ENCODE results near the gene AQP3. TPM values are rescaled to one million over a fixed set of nuclear protein-coding genes. Genes with fewer than 3 reads are reported as not detected.

Gene AQP3
- total and polyA plus RNA-seq, 2 of the 13 experiments (the other 11 are each of a cell fraction or from before 2014, with no cell fraction given): 1.4 to 5.5 TPM

DNA sequence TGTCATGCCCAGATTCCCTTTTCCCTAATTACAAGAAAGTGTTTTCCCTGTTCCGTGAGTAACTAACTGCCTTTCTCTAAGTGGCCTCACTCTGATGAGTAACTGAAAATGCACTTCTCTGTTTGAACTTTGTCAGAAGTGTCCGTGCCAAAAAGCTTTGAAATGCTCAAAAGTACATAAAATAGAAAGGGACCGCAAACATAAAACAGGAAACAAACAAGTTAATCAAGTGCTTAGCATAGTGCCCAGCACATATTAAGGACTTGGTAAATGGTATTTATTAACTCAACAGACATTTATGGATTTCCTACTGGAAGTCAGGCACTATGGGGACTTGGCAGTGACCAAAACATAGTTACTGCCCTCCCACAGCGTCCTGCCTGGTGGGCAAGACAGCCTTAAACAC lies 22.3 kb downstream of the AQP3 start (continued):
- TF ChIP-seq, protein P1, sequence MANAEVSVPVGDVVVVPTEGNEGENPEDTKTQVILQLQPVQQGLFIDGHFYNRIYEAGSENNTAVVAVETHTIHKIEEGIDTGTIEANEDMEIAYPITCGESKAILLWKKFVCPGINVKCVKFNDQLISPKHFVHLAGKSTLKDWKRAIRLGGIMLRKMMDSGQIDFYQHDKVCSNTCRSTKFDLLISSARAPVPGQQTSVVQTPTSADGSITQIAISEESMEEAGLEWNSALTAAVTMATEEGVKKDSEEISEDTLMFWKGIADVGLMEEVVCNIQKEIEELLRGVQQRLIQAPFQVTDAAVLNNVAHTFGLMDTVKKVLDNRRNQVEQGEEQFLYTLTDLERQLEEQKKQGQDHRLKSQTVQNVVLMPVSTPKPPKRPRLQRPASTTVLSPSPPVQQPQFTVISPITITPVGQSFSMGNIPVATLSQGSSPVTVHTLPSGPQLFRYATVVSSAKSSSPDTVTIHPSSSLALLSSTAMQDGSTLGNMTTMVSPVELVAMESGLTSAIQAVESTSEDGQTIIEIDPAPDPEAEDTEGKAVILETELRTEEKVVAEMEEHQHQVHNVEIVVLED (CRISPR knock-in tag; IDR thresholded peaks at IDR 0.05; ENCODE audit: borderline replicate concordance): no peak
- TF ChIP-seq ETV5 (CRISPR knock-in tag; IDR thresholded peaks at IDR 0.05; ENCODE audit: borderline replicate concordance): peak; percentile 47; the same call in 1 of the 2 replicates
- TF ChIP-seq ZFAT (CRISPR knock-in tag; conservative IDR thresholded peaks at IDR 0.05): no peak
- TF ChIP-seq, protein P2, sequence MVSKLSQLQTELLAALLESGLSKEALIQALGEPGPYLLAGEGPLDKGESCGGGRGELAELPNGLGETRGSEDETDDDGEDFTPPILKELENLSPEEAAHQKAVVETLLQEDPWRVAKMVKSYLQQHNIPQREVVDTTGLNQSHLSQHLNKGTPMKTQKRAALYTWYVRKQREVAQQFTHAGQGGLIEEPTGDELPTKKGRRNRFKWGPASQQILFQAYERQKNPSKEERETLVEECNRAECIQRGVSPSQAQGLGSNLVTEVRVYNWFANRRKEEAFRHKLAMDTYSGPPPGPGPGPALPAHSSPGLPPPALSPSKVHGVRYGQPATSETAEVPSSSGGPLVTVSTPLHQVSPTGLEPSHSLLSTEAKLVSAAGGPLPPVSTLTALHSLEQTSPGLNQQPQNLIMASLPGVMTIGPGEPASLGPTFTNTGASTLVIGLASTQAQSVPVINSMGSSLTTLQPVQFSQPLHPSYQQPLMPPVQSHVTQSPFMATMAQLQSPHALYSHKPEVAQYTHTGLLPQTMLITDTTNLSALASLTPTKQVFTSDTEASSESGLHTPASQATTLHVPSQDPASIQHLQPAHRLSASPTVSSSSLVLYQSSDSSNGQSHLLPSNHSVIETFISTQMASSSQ (IDR thresholded peaks at IDR 0.05; ENCODE audit: low read depth): peak; percentile 44; the same call in 1 of the 2 replicates
- TF ChIP-seq, protein P2 (CRISPR knock-in tag; IDR thresholded peaks at IDR 0.05; ENCODE audit: borderline replicate concordance): no peak
- TF ChIP-seq ZNF547 (CRISPR knock-in tag; IDR thresholded peaks at IDR 0.05): no peak
- TF ChIP-seq, protein P3, sequence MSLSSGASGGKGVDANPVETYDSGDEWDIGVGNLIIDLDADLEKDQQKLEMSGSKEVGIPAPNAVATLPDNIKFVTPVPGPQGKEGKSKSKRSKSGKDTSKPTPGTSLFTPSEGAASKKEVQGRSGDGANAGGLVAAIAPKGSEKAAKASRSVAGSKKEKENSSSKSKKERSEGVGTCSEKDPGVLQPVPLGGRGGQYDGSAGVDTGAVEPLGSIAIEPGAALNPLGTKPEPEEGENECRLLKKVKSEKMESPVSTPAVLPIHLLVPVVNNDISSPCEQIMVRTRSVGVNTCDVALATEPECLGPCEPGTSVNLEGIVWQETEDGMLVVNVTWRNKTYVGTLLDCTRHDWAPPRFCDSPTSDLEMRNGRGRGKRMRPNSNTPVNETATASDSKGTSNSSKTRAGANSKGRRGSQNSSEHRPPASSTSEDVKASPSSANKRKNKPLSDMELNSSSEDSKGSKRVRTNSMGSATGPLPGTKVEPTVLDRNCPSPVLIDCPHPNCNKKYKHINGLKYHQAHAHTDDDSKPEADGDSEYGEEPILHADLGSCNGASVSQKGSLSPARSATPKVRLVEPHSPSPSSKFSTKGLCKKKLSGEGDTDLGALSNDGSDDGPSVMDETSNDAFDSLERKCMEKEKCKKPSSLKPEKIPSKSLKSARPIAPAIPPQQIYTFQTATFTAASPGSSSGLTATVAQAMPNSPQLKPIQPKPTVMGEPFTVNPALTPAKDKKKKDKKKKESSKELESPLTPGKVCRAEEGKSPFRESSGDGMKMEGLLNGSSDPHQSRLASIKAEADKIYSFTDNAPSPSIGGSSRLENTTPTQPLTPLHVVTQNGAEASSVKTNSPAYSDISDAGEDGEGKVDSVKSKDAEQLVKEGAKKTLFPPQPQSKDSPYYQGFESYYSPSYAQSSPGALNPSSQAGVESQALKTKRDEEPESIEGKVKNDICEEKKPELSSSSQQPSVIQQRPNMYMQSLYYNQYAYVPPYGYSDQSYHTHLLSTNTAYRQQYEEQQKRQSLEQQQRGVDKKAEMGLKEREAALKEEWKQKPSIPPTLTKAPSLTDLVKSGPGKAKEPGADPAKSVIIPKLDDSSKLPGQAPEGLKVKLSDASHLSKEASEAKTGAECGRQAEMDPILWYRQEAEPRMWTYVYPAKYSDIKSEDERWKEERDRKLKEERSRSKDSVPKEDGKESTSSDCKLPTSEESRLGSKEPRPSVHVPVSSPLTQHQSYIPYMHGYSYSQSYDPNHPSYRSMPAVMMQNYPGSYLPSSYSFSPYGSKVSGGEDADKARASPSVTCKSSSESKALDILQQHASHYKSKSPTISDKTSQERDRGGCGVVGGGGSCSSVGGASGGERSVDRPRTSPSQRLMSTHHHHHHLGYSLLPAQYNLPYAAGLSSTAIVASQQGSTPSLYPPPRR (CRISPR knock-in tag; IDR thresholded peaks at IDR 0.05; ENCODE audit: borderline replicate concordance): peak; percentile 40; the same call in 1 of the 2 replicates
- TF ChIP-seq, protein P4, sequence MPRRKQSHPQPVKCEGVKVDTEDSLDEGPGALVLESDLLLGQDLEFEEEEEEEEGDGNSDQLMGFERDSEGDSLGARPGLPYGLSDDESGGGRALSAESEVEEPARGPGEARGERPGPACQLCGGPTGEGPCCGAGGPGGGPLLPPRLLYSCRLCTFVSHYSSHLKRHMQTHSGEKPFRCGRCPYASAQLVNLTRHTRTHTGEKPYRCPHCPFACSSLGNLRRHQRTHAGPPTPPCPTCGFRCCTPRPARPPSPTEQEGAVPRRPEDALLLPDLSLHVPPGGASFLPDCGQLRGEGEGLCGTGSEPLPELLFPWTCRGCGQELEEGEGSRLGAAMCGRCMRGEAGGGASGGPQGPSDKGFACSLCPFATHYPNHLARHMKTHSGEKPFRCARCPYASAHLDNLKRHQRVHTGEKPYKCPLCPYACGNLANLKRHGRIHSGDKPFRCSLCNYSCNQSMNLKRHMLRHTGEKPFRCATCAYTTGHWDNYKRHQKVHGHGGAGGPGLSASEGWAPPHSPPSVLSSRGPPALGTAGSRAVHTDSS (CRISPR knock-in tag; conservative IDR thresholded peaks at IDR 0.05): no peak
- peak; percentile 44; the same call in 1 of the 2 replicates for TF ChIP-seq CREM (IDR thresholded peaks at IDR 0.05)
- TF ChIP-seq CREM (CRISPR knock-in tag; IDR thresholded peaks at IDR 0.05): no peak
- TF ChIP-seq NFIC (IDR thresholded peaks at IDR 0.05; ENCODE audit: low read length): peak; percentile 50; the same call in 1 of the 2 replicates
- TF ChIP-seq, protein P5, sequence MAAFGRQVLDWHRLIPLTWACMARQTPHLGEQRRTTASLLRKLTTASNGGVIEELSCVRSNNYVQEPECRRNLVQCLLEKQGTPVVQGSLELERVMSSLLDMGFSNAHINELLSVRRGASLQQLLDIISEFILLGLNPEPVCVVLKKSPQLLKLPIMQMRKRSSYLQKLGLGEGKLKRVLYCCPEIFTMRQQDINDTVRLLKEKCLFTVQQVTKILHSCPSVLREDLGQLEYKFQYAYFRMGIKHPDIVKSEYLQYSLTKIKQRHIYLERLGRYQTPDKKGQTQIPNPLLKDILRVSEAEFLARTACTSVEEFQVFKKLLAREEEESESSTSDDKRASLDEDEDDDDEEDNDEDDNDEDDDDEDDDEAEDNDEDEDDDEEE (CRISPR knock-in tag; IDR thresholded peaks at IDR 0.05): no peak
- peak; percentile 84 for TF ChIP-seq TCF7 (IDR thresholded peaks at IDR 0.05; ENCODE audit: low read depth)
- no peak for TF ChIP-seq GLMP (CRISPR knock-in tag; IDR thresholded peaks at IDR 0.05; ENCODE audit: borderline replicate concordance)
- peak; percentile 43; the same call in 1 of the 2 replicates for TF ChIP-seq PPARG (CRISPR knock-in tag; conservative IDR thresholded peaks at IDR 0.05)

Data from HepG2 (cell line).